ENCODE measurements around the gene TRPM5.

TRPM5 gene

DNA sequence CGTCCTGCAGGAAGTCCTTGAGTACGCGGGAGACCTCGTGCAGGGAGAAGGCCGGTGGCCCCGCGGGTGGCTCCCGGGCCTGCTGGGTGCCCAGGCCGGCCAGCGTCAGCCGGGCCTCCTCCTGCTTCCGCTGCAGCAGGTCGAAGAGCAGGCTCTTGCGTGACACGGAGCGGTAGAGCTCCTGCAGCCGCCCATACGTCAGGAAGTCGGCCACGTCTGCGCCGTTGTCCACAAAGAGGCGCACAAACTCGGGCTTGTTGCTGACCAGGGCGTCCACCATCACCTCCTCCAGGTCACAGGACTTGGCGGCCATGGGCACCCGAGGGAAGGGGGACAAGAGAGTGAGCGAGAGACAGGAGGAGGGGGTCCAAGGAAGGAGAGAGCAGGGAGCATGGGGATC lies 29.1 kb downstream of the TRPM5 start:
- no peak overlapping the region for H3K4me2 ChIP-seq
- H3K79me2 ChIP-seq (ENCODE audit: insufficient read depth, low read depth) = no peaks in the 10 kb centered on the region
- no peak overlapping the region for H3K4me3 ChIP-seq (IDR thresholded peaks at IDR 0.05; ENCODE audit: insufficient read depth, low read depth, low read length)
- H3K4me1 ChIP-seq (ENCODE audit: low read depth, poor library complexity, severe bottlenecking) = no peaks in the 10 kb centered on the region
- H3K36me3 ChIP-seq (ENCODE audit: insufficient read depth) = no peaks in the 10 kb centered on the region
- TF ChIP-seq, protein P1, sequence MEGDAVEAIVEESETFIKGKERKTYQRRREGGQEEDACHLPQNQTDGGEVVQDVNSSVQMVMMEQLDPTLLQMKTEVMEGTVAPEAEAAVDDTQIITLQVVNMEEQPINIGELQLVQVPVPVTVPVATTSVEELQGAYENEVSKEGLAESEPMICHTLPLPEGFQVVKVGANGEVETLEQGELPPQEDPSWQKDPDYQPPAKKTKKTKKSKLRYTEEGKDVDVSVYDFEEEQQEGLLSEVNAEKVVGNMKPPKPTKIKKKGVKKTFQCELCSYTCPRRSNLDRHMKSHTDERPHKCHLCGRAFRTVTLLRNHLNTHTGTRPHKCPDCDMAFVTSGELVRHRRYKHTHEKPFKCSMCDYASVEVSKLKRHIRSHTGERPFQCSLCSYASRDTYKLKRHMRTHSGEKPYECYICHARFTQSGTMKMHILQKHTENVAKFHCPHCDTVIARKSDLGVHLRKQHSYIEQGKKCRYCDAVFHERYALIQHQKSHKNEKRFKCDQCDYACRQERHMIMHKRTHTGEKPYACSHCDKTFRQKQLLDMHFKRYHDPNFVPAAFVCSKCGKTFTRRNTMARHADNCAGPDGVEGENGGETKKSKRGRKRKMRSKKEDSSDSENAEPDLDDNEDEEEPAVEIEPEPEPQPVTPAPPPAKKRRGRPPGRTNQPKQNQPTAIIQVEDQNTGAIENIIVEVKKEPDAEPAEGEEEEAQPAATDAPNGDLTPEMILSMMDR (conservative IDR thresholded peaks at IDR 0.05; ENCODE audit: low read depth, low read length) = no peak
- H2AFZ ChIP-seq (ENCODE audit: low read depth) = no peak overlapping the region
- H4K20me1 ChIP-seq (ENCODE audit: insufficient read depth) = no peaks in the 10 kb centered on the region
- H3K27ac ChIP-seq = no peak overlapping the region
- H3K9ac ChIP-seq = no peak overlapping the region
- peaks cover 72% of the 10 kb centered on the region for H3K27me3 ChIP-seq (ENCODE audit: insufficient read depth, low read depth)

GRCh38 chr11:2414616-2415015 lies 29.7 kb downstream of the TRPM5 start:
- Histone ChIP-seq H3K36me3 (ENCODE audit: insufficient read depth) (no peaks in the 10 kb centered on the region), H3K9ac (no peak overlapping the region), H3K4me2 (no peak overlapping the region), H3K27ac (no peak overlapping the region), H3K4me3 (IDR thresholded peaks at IDR 0.05; ENCODE audit: insufficient read depth, low read depth, low read length) (no peak overlapping the region), H3K79me2 (ENCODE audit: insufficient read depth, low read depth) (no peaks in the 10 kb centered on the region), H2AFZ (ENCODE audit: low read depth) (no peak overlapping the region), H3K27me3 (ENCODE audit: insufficient read depth, low read depth) (peaks cover 78% of the 10 kb centered on the region), H4K20me1 (ENCODE audit: insufficient read depth) (no peaks in the 10 kb centered on the region), H3K4me1 (ENCODE audit: low read depth, poor library complexity, severe bottlenecking) (no peaks in the 10 kb centered on the region)
- TF ChIP-seq, protein P1 (conservative IDR thresholded peaks at IDR 0.05; ENCODE audit: low read depth, low read length) = no peak

DNA sequence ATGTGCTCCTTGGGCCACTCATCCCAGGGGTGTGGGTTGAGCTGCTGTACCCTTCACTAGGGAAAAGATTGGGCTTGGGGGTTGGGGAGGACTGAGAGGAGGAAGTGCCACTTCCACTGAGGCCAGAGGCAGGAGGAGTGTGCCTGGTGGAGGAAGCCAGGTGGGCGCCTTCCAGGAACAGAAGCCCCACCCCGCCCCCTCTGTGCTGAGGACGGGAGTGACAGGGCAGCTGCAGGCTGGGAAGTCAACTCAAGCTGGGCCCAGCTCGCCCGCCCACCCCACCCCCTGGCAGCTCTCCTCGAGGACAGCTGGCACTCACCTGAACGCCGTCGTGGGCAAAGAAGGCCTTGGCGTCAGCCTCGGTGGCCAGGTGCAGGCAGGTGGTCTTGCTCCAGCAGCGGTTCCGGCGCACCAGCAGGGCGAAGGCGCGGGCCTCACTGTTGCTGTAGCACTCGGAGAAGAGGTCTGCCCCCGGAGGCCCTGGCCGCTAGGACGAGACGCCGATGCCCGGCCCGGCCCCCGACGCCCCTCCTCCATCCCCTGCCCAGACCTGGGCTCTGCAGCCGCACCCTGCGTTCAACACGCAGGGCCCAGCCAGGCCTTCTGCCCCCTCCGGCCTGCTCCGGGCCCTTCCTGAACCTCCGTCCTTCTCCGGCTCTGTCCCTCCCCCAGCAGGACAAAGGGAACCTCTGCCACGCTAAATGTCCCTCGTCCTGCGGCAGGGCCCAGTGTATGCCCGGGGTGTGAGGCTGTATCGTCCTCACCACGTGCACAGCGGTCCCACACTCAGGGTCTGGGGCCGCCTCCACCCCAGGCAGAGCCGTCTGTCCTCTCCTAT lies 30.4 kb downstream of the TRPM5 start:
- H3K27me3 ChIP-seq (ENCODE audit: insufficient read depth, low read depth) = peaks cover 84% of the 10 kb centered on the region

DNA sequence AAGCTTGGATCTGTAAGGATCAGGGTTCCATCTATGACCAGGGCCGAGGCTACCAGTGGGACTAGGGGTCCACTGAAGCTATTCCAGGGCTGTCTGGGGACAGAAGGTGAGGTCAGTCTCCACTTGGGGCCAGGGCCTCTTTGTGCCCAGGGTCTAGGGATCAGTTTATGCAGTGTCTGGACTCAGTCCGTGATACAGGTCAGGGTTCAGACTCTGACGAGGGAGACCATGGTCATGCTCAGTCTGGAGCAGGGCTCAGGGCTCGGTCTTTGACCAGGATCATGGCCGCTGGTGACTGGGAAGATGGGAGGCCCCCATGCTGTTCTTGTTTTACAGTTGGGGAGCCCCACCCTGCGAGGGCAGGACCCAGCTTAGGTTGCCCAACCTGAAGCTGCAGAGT lies 32.0 kb downstream of the TRPM5 start:
- H3K4me2 ChIP-seq = no peak overlapping the region
- H3K4me1 ChIP-seq (ENCODE audit: low read depth, poor library complexity, severe bottlenecking) = no peaks in the 10 kb centered on the region
- H3K4me3 ChIP-seq (IDR thresholded peaks at IDR 0.05; ENCODE audit: insufficient read depth, low read depth, low read length) = no peak overlapping the region
- TF ChIP-seq, protein P1 (conservative IDR thresholded peaks at IDR 0.05; ENCODE audit: low read depth, low read length) = no peak
- H3K27ac ChIP-seq = no peak overlapping the region
- H3K27me3 ChIP-seq (ENCODE audit: insufficient read depth, low read depth) = peaks cover 89% of the 10 kb centered on the region
- H3K79me2 ChIP-seq (ENCODE audit: insufficient read depth, low read depth) = no peaks in the 10 kb centered on the region
- H2AFZ ChIP-seq (ENCODE audit: low read depth) = no peak overlapping the region
- H4K20me1 ChIP-seq (ENCODE audit: insufficient read depth) = no peaks in the 10 kb centered on the region
- no peak overlapping the region for H3K9ac ChIP-seq
- H3K36me3 ChIP-seq (ENCODE audit: insufficient read depth) = no peaks in the 10 kb centered on the region

More for the DNA sequence above, 30.4 kb downstream of the TRPM5 start:
- Histone ChIP-seq H3K36me3 (ENCODE audit: insufficient read depth) (no peaks in the 10 kb centered on the region), H3K4me1 (ENCODE audit: low read depth, poor library complexity, severe bottlenecking) (no peaks in the 10 kb centered on the region), H2AFZ (ENCODE audit: low read depth) (no peak overlapping the region), H4K20me1 (ENCODE audit: insufficient read depth) (no peaks in the 10 kb centered on the region), H3K4me2 (no peak overlapping the region), H3K9ac (no peak overlapping the region), H3K27ac (no peak overlapping the region), H3K79me2 (ENCODE audit: insufficient read depth, low read depth) (no peaks in the 10 kb centered on the region), H3K4me3 (IDR thresholded peaks at IDR 0.05; ENCODE audit: insufficient read depth, low read depth, low read length) (no peak overlapping the region)
- TF ChIP-seq, protein P1 (conservative IDR thresholded peaks at IDR 0.05; ENCODE audit: low read depth, low read length) = no peak
